ENCODE data around the gene CDKN2B.

GRCh38 chr9:22037954-22038690, 29.0 kb upstream of the CDKN2B start:
- peak; percentile 42 for TF ChIP-seq CTCF (IDR thresholded peaks at IDR 0.05; ENCODE audit: poor library complexity, severe bottlenecking)
- no peak for TF ChIP-seq SMC3 (conservative IDR thresholded peaks at IDR 0.05; ENCODE audit: poor library complexity)
- TF ChIP-seq RAD21 (conservative IDR thresholded peaks at IDR 0.05) = no peak
- no peak for TF ChIP-seq EZH2 (IDR thresholded peaks at IDR 0.05; ENCODE audit: borderline replicate concordance, insufficient read depth, low read length, poor library complexity, severe bottlenecking)
- no peak for TF ChIP-seq EP300 (conservative IDR thresholded peaks at IDR 0.05; ENCODE audit: poor library complexity, severe bottlenecking)
- TF ChIP-seq REST (IDR thresholded peaks at IDR 0.05; ENCODE audit: borderline replicate concordance) = no peak
- no peak for TF ChIP-seq MXI1 (conservative IDR thresholded peaks at IDR 0.05; ENCODE audit: poor library complexity, severe bottlenecking)
- no peak for TF ChIP-seq TAF1 (IDR thresholded peaks at IDR 0.05; ENCODE audit: low read depth)
- TF ChIP-seq POLR2AphosphoS5 (IDR thresholded peaks at IDR 0.05) = no peak

Data from neural cell (in vitro differentiated cells).